ENCODE data around the gene TBX21.

DNA sequence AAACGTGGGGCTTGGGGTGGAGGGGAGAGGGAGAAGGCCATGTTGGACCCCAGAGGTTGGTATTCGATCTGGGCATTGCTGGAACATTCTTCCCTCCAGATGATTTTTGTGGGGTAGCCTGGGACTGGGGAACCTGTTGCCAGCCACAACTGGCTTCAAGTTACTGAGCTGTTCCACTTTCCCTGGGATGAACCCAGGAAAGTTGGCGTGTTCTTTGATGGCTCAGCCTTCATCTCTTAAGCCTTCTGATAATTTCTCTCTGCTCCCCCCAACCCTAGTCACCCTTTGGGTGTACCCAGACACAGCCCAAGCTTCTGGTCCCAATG is 2.1 kb downstream of the TBX21 start:
- TF ChIP-seq RARB (CRISPR knock-in tag; IDR thresholded peaks at IDR 0.05), result no peak
- TF ChIP-seq CSRNP3 (CRISPR knock-in tag; IDR thresholded peaks at IDR 0.05), result no peak
- TF ChIP-seq SNAI2 (CRISPR knock-in tag; IDR thresholded peaks at IDR 0.05), result no peak
- TF ChIP-seq ZFP3 (CRISPR knock-in tag; IDR thresholded peaks at IDR 0.05), result no peak
- TF ChIP-seq ZFP30 (CRISPR knock-in tag; IDR thresholded peaks at IDR 0.05), result no peak
- TF ChIP-seq CREB5 (CRISPR knock-in tag; IDR thresholded peaks at IDR 0.05; ENCODE audit: low read depth), result no peak

Measured in SK-N-SH treated with all-trans-retinoic acid at 6 μM for 48 hours (cell line).